K562 (cell line): ENCODE measurements around the gene GNRHR. TPM values are rescaled to one million over a fixed set of nuclear protein-coding genes. Genes with fewer than 3 reads are reported as not detected.

Experiments
- ATAC-seq: fragments of 200-7000 bp; cut with Tn5 transposase; 3 replicates; pipeline ENCODE4 v1.9.1; 2020; ENCODE audit warnings: moderate library complexity
- BruUV-seq: library from RNA; stranded (reverse); fragments of 400-500 nt; replicated peaks from 2 replicates; lab custom pipeline; 2021; lab: Mats Ljungman, UMichigan
- CTCF ChIA-PET: fragments of 300-600 bp; formaldehyde crosslinking; extraction: SDS; loops from one replicate; lab custom pipeline; 2021; ENCODE audit warnings: low intra/inter-chr PET ratio; lab: Yijun Ruan, JAX
- POLR2A ChIA-PET: fragments of 300-600, 350-650 bp; sonication (Branson Sonifier 250); formaldehyde crosslinking; extraction: SDS; loops from one replicate; lab custom pipeline; 2021; ENCODE audit warnings: antibody characterized with exemption, inconsistent platforms; lab: Yijun Ruan, JAX
- DNase-seq, 4 experiments: peaks; one replicate each; pipeline versions ENCODE4 v3.0.0 to v3.0.0-alpha.2; 2011 to 2018; ENCODE audit warnings: low spot score in 3 of 4, mixed read lengths in 3 of 4; ENCODE audit errors: extremely low read depth in 1 of 4
- FAIRE-seq: peaks from 2 replicates; lab custom pipeline; 2011; peaks lifted over from hg19 to GRCh38; lab: Jason Lieb, UNC
- H2AFZ ChIP-seq: 2 replicates; pipeline ENCODE4 v1.6.0; 2011; ENCODE audit warnings: low read depth, low read length, control low read depth, inconsistent platforms
- H3K27ac ChIP-seq: fragments of 200-600 bp; 3 replicates; pipeline ENCODE4 v1.8.0; 2011; ENCODE audit warnings: low read depth, mild to moderate bottlenecking, control low read depth, inconsistent platforms, low read length, moderate library complexity, mixed read lengths; ENCODE audit errors: extremely low read depth
- H3K27me3 ChIP-seq, 2 experiments: fragments of 300-600 bp in 1 of 2; 2 replicates in 1 of 2; 3 replicates in 1 of 2; pipeline versions ENCODE4 v1.6.0 to v1.8.0; 2011; ENCODE audit warnings: inconsistent platforms in 2 of 2, low read length in 2 of 2, mild to moderate bottlenecking in 1 of 2, mixed read lengths in 1 of 2, moderate library complexity in 1 of 2; ENCODE audit not compliant: control insufficient read depth in 2 of 2, insufficient read depth in 2 of 2
- H3K36me3 ChIP-seq: fragments of 300-600 bp; 3 replicates; pipeline ENCODE4 v1.8.0; 2011; ENCODE audit warnings: mild to moderate bottlenecking, low read length, inconsistent platforms; ENCODE audit not compliant: control insufficient read depth, insufficient read depth
- H3K4me1 ChIP-seq, 2 experiments: fragments of 200-600 bp in 1 of 2; replicated peaks in 1 of 2; 2 replicates in 1 of 2; 3 replicates in 1 of 2; pipeline versions ENCODE4 v1.5.1 to v1.8.0; 2011; ENCODE audit warnings: inconsistent platforms in 2 of 2, low read length in 2 of 2, mild to moderate bottlenecking in 1 of 2, mixed read lengths in 1 of 2, moderate library complexity in 1 of 2; ENCODE audit not compliant: control insufficient read depth in 2 of 2, insufficient read depth in 2 of 2
- H3K4me2 ChIP-seq: 2 replicates; pipeline ENCODE4 v1.6.1; 2011; ENCODE audit warnings: low read length, control low read depth, inconsistent platforms, mixed read lengths; ENCODE audit not compliant: insufficient read depth
- H3K4me3 ChIP-seq: fragments of 200-600 bp; sonication (generic), shearing (Covaris generic); 2 replicates; pipeline ENCODE4 v1.5.1; 2016; ENCODE audit warnings: control low read depth, inconsistent platforms
- H3K79me2 ChIP-seq: fragments of 200-600 bp; 3 replicates; pipeline ENCODE4 v1.8.0; 2011; ENCODE audit warnings: low read length, inconsistent platforms; ENCODE audit not compliant: control insufficient read depth, insufficient read depth
- H3K9ac ChIP-seq, 2 experiments: 2 replicates each; pipeline versions ENCODE4 v1.6.0 to v1.6.1; 2011; ENCODE audit warnings: low read depth in 2 of 2, low read length in 2 of 2, control low read depth in 1 of 2, inconsistent platforms in 1 of 2, mild to moderate bottlenecking in 1 of 2, mixed read lengths in 1 of 2; ENCODE audit not compliant: insufficient read depth in 1 of 2
- H3K9me1 ChIP-seq: one replicate; pipeline ENCODE4 v1.6.0; 2011; ENCODE audit warnings: inconsistent platforms, mild to moderate bottlenecking, low read length, moderate library complexity; ENCODE audit not compliant: control insufficient read depth, insufficient read depth
- H3K9me3 ChIP-seq: replicated peaks from 2 replicates; pipeline ENCODE4 v1.5.1; 2011; ENCODE audit warnings: low read depth, low read length, inconsistent platforms; ENCODE audit not compliant: control insufficient read depth, insufficient read depth
- H4K20me1 ChIP-seq: replicated peaks from 2 replicates; pipeline ENCODE4 v1.6.1; 2011; ENCODE audit warnings: low read length, inconsistent platforms, mixed read lengths; ENCODE audit not compliant: control insufficient read depth, insufficient read depth
- CLOCK ChIP-seq: fragments of 250-450 bp; sonication (Bioruptor Pico); IDR thresholded peaks from 2 replicates; pipeline ENCODE4 v1.4.0; 2020; ENCODE audit warnings: mild to moderate bottlenecking, moderate library complexity, borderline replicate concordance
- RERE ChIP-seq: sonication (generic); formaldehyde crosslinking; IDR thresholded peaks from 2 replicates; pipeline ENCODE4 v1.8.0; 2023; ENCODE audit warnings: missing genetic modification reagents, mild to moderate bottlenecking, borderline replicate concordance
- ZNF316 ChIP-seq: fragments of 450-650 bp; IDR thresholded peaks from 2 replicates; pipeline ENCODE4 v1.6.1; 2016
- ZNF609 ChIP-seq: sonication (generic); formaldehyde crosslinking; IDR thresholded peaks from 2 replicates; pipeline ENCODE4 v1.8.1; 2023; ENCODE audit warnings: missing genetic modification reagents, mild to moderate bottlenecking, borderline replicate concordance
- WGBS: fragments of 100-300 bp; shearing (Covaris generic); methylation state at CpG from one replicate; pipeline ENCODE4 v1.1.6; 2016; ENCODE audit warnings: low coverage, mixed read lengths; ENCODE audit not compliant: insufficient coverage; ENCODE audit errors: missing lambda C conversion rate; 5-methylcytosine and 5-hydroxymethylcytosine counted together
- in situ Hi-C: fragments of 300-500 bp; cut with MboI; formaldehyde crosslinking; loops from 4 replicates; pipeline ENCODE4 v1.15.0; 2018; ENCODE audit warnings: inconsistent platforms, mixed read lengths
- intact Hi-C: fragments of 100-400 bp; cut with micrococcal nuclease; formaldehyde crosslinking; loops from 2 replicates; pipeline ENCODE4 v1.14.2; 2022
- polyA plus RNA-seq, 8 experiments: library from polyadenylated mRNA; depleted of rRNA in 4 of 8; stranded (reverse) in 5 of 8; unstranded in 3 of 8; fragments of >200 nt; fragmentation: Nextera tagmentation in 2 of 8; fragmentation: Illumina TruSeq in 1 of 8; extraction: Ambion mirVana in 2 of 8; extraction: Trizol in 1 of 8; gene quantifications; 2 replicates each; pipeline versions ENCODE4 v1.2.1 to v1.2.3, GENCODE V29; 2011 to 2014; ENCODE audit warnings: inconsistent platforms in 1 of 8, missing spikeins in 1 of 8
- total RNA-seq, 7 experiments: library from RNA; depleted of rRNA in 6 of 7; stranded (reverse); fragments of >200 nt in 6 of 7; fragmentation: Illumina TruSeq in 2 of 7; extraction: Trizol in 2 of 7; gene quantifications; 2 replicates each; pipeline versions ENCODE4 v1.2.1 to v1.2.3, GENCODE V29; 2011 to 2021; ENCODE audit warnings: low replicate concordance in 1 of 7

The GNRHR gene
- total and polyA plus RNA-seq, 9 of the 15 experiments (the other 6 are each of a cell fraction or from before 2014, with no cell fraction given) = 0.06 to 0.13 TPM; not detected in 7

GRCh38 chr4:67744561-67745283, 9.5 kb downstream of the GNRHR start:
- H2AFZ ChIP-seq = no peak overlapping the region
- ChIA-PET CTCF (no interaction called here), POLR2A (interaction anchor here (1.0 kb wide), 1 partner anchor 24 kb away, joined by 4 read pairs; no protein-coding TSS in a partner anchor)
- no peak for DNase-seq
- no TSS peak for BruUV-seq
- H3K4me1 ChIP-seq = no peaks in the 10 kb centered on the region
- no peak for FAIRE-seq
- in situ Hi-C loops = no loop called here
- no peak overlapping the region for H3K27ac ChIP-seq
- H3K4me3 ChIP-seq = no peak overlapping the region
- no peaks in the 10 kb centered on the region for H3K9me3 ChIP-seq
- H3K36me3 ChIP-seq = no peaks in the 10 kb centered on the region
- H3K27me3 ChIP-seq = no peaks in the 10 kb centered on the region
- no peaks in the 10 kb centered on the region for H3K9me1 ChIP-seq
- H3K9ac ChIP-seq = no peak overlapping the region
- H3K79me2 ChIP-seq = no peaks in the 10 kb centered on the region
- ATAC-seq = no peak
- H4K20me1 ChIP-seq = no peaks in the 10 kb centered on the region
- H3K4me2 ChIP-seq = no peak overlapping the region
- intact Hi-C loops = no loop called here
- WGBS = 16% methylated on average over 4 of the region's 4 CpGs
- TF ChIP-seq ZNF609 (no peak), ZNF316 (peak; percentile 69), RERE (CRISPR knock-in tag) (no peak), CLOCK (CRISPR knock-in tag) (no peak)
